GM12878 (cell line): Measurements from ENCODE around the gene TTC23L. TPM values are rescaled to one million over a fixed set of nuclear protein-coding genes. Genes with fewer than 3 reads are reported as not detected.

Experiments
- ATAC-seq: fragments of 200-7000 bp; cut with Tn5 transposase; 3 replicates; pipeline ENCODE4 v1.9.1; 2020; ENCODE audit warnings: mild to moderate bottlenecking, moderate library complexity
- BruUV-seq: library from RNA; stranded (reverse); fragments of 400-500 nt; replicated peaks from 2 replicates; lab custom pipeline; 2021; lab: Mats Ljungman, UMichigan
- CTCF ChIA-PET: fragments of 300-600 bp; sonication (Branson Sonifier 250); formaldehyde crosslinking; extraction: SDS; loops from one replicate; lab custom pipeline; 2021; ENCODE audit warnings: inconsistent platforms; lab: Yijun Ruan, JAX
- POLR2A ChIA-PET: fragments of 350-600 bp; formaldehyde crosslinking; extraction: SDS; loops from one replicate; lab custom pipeline; 2021; ENCODE audit warnings: inconsistent platforms; lab: Charles Lee
- RAD21 ChIA-PET: fragments of 300-600 bp; sonication (Branson Sonifier 250); formaldehyde crosslinking; loops from one replicate; lab custom pipeline; 2023; ENCODE audit warnings: antibody characterized with exemption; ENCODE audit not compliant: unreplicated experiment; lab: Charles Lee
- SMC1A ChIA-PET: fragments of 300-600 bp; sonication (Branson Sonifier 250); formaldehyde crosslinking; loops from one replicate; lab custom pipeline; 2023; ENCODE audit not compliant: unreplicated experiment, uncharacterized antibody; lab: Charles Lee
- DNase-seq: peaks from one replicate; pipeline ENCODE4 v3.0.0-alpha.2; 2011; ENCODE audit warnings: low read depth, low spot score
- FAIRE-seq: peaks from 3 replicates; lab custom pipeline; 2011; peaks lifted over from hg19 to GRCh38; lab: Jason Lieb, UNC
- H2AFZ ChIP-seq: 2 replicates; pipeline ENCODE4 v1.6.0; 2011; ENCODE audit warnings: low read depth, low read length, control low read depth; ENCODE audit not compliant: control insufficient read depth
- H3K27ac ChIP-seq: 2 replicates; pipeline ENCODE4 v1.5.1; 2011; ENCODE audit warnings: control low read depth; ENCODE audit not compliant: control insufficient read depth, insufficient read depth
- H3K27me3 ChIP-seq, 2 experiments: replicated peaks in 1 of 2; 2 replicates each; pipeline versions ENCODE4 v1.6.0 to v1.6.1; 2011; ENCODE audit warnings: low read length in 1 of 2; ENCODE audit not compliant: control insufficient read depth in 2 of 2, insufficient read depth in 2 of 2
- H3K36me3 ChIP-seq, 2 experiments: 2 replicates each; pipeline ENCODE4 v1.5.1; 2011; ENCODE audit warnings: low read length in 1 of 2; ENCODE audit not compliant: control insufficient read depth in 2 of 2, insufficient read depth in 2 of 2
- H3K4me1 ChIP-seq: 2 replicates; pipeline ENCODE4 v1.6.1; 2011; ENCODE audit warnings: mild to moderate bottlenecking, low read length, moderate library complexity, mixed read lengths; ENCODE audit not compliant: control insufficient read depth, insufficient read depth
- H3K4me2 ChIP-seq: 2 replicates; pipeline ENCODE4 v1.6.0; 2011; ENCODE audit warnings: control low read depth; ENCODE audit not compliant: control insufficient read depth, insufficient read depth
- H3K4me3 ChIP-seq: fragments of 200-600 bp; sonication (generic); 2 replicates; pipeline ENCODE4 v1.5.1; 2016
- H3K79me2 ChIP-seq: 2 replicates; pipeline ENCODE4 v1.6.0; 2011; ENCODE audit warnings: low read length; ENCODE audit not compliant: control insufficient read depth, insufficient read depth
- H3K9ac ChIP-seq: 2 replicates; pipeline ENCODE4 v1.8.0; 2011; ENCODE audit warnings: low read length, control low read depth, mixed read lengths; ENCODE audit not compliant: control insufficient read depth, insufficient read depth
- H3K9me3 ChIP-seq: replicated peaks from 3 replicates; pipeline ENCODE4 v1.5.1; 2011; ENCODE audit warnings: mild to moderate bottlenecking, low read length; ENCODE audit not compliant: control insufficient read depth, insufficient read depth
- H4K20me1 ChIP-seq: 2 replicates; pipeline ENCODE4 v1.6.0; 2011; ENCODE audit not compliant: control insufficient read depth, insufficient read depth
- CTCF ChIP-seq, 3 experiments: IDR thresholded peaks in 2 of 3; conservative IDR thresholded peaks in 1 of 3; 2 replicates each; pipeline ENCODE4 v1.5.1; 2011; ENCODE audit warnings: low read depth in 3 of 3, low read length in 3 of 3, mild to moderate bottlenecking in 3 of 3, control low read depth in 2 of 3, moderate library complexity in 2 of 3, inconsistent platforms in 1 of 3, mixed read lengths in 1 of 3; ENCODE audit not compliant: control insufficient read depth in 2 of 3, insufficient read depth in 1 of 3; ENCODE audit errors: extremely low read depth in 1 of 3
- ELK1 ChIP-seq: IDR thresholded peaks from 2 replicates; pipeline ENCODE4 v1.6.1; 2012; ENCODE audit warnings: low read depth, low read length, improper control_type of control experiment
- GATAD2B ChIP-seq: fragments of 450-650 bp; conservative IDR thresholded peaks from 2 replicates; pipeline ENCODE4 v1.6.1; 2017; ENCODE audit warnings: low read depth, mild to moderate bottlenecking, moderate library complexity
- HDAC2 ChIP-seq: fragments of 200-600 bp; sonication (generic); IDR thresholded peaks from 2 replicates; pipeline ENCODE4 v1.6.1; 2017
- JUND ChIP-seq: IDR thresholded peaks from 2 replicates; pipeline ENCODE4 v1.6.1; 2012; ENCODE audit warnings: low read depth, mild to moderate bottlenecking, low read length, improper control_type of control experiment, moderate library complexity
- KLF5 ChIP-seq: fragments of 450-650 bp; IDR thresholded peaks from 2 replicates; pipeline ENCODE4 v1.6.1; 2014; ENCODE audit warnings: mild to moderate bottlenecking; ENCODE audit not compliant: partially characterized antibody
- MTA3 ChIP-seq: IDR thresholded peaks from 2 replicates; pipeline ENCODE4 v1.6.1; 2012; ENCODE audit warnings: low read length, inconsistent platforms, borderline replicate concordance
- MYC ChIP-seq: IDR thresholded peaks from 2 replicates; pipeline ENCODE4 v1.6.1; 2011; ENCODE audit warnings: mild to moderate bottlenecking, low read length, moderate library complexity, inconsistent platforms; ENCODE audit not compliant: insufficient read depth, insufficient replicate concordance, insufficient read length, severe bottlenecking
- NFYB ChIP-seq: IDR thresholded peaks from 2 replicates; pipeline ENCODE4 v1.6.1; 2011; ENCODE audit warnings: low read depth, mild to moderate bottlenecking, low read length, improper control_type of control experiment, moderate library complexity; ENCODE audit not compliant: insufficient read depth
- PBX3 ChIP-seq: IDR thresholded peaks from 2 replicates; pipeline ENCODE4 v1.6.1; 2011; ENCODE audit warnings: mild to moderate bottlenecking, low read depth, low read length, moderate library complexity; ENCODE audit not compliant: insufficient replicate concordance
- STAT3 ChIP-seq: IDR thresholded peaks from 2 replicates; pipeline ENCODE4 v1.6.1; 2011; ENCODE audit warnings: low read depth, low read length, improper control_type of control experiment
- TBL1XR1 ChIP-seq: IDR thresholded peaks from 2 replicates; pipeline ENCODE4 v1.6.1; 2012; ENCODE audit warnings: low read depth, low read length, improper control_type of control experiment
- TCF3 ChIP-seq: IDR thresholded peaks from 2 replicates; pipeline ENCODE4 v1.6.1; 2012; ENCODE audit warnings: low read depth, mild to moderate bottlenecking, low read length, borderline replicate concordance; ENCODE audit not compliant: insufficient read depth
- WGBS: methylation state at CpG from one replicate; pipeline ENCODE4 v1.1.6; 2016; ENCODE audit warnings: low lambda C conversion rate; ENCODE audit not compliant: insufficient replicate concordance, insufficient coverage; ENCODE audit errors: missing lambda C conversion rate; 5-methylcytosine and 5-hydroxymethylcytosine counted together
- in situ Hi-C: fragments of 300-500 bp; cut with MboI; formaldehyde crosslinking; loops from 9 replicates; pipeline ENCODE4 v1.14.3; 2018; ENCODE audit warnings: mixed read lengths
- intact Hi-C: fragments of 100-400 bp; cut with micrococcal nuclease; formaldehyde crosslinking; loops from one replicate; pipeline ENCODE4 v1.14.2; 2022; ENCODE audit not compliant: unreplicated experiment
- polyA plus RNA-seq, 11 experiments: library from polyadenylated mRNA; depleted of rRNA in 4 of 11; unstranded in 6 of 11; stranded (reverse) in 5 of 11; fragments of >200 nt; fragmentation: Nextera tagmentation in 4 of 11; fragmentation: Illumina TruSeq in 1 of 11; extraction: Ambion mirVana in 4 of 11; extraction: Trizol in 1 of 11; gene quantifications; 1 replicate in 1 of 11; 2 replicates in 10 of 11; pipeline versions ENCODE4 v1.2.1 to v1.2.3, GENCODE V29; 2011 to 2016; ENCODE audit warnings: inconsistent platforms in 2 of 11, missing spikeins in 2 of 11, low read depth in 1 of 11
- total RNA-seq, 4 experiments: library from RNA; depleted of rRNA in 3 of 4; stranded (reverse); fragments of >200 nt in 3 of 4; fragmentation: Illumina TruSeq in 1 of 4; extraction: Trizol in 1 of 4; gene quantifications; 2 replicates each; pipeline versions ENCODE4 v1.2.1 to v1.2.3, GENCODE V29; 2013 to 2021

TTC23L gene
- total and polyA plus RNA-seq, 10 of the 15 experiments (the other 5 are each of a cell fraction or from before 2014, with no cell fraction given): 0.09 to 0.34 TPM; not detected in 8

GRCh38 chr5:34894716-34895115, 55.8 kb downstream of the TTC23L start (continued):
- TF ChIP-seq STAT3: no peak
- no peak for TF ChIP-seq PBX3
- TF ChIP-seq ELK1: no peak
- TF ChIP-seq KLF5: no peak
- TF ChIP-seq MYC: no peak
- TF ChIP-seq HDAC2: no peak
- no peak for TF ChIP-seq TCF3
- TF ChIP-seq GATAD2B: no peak
- TF ChIP-seq, all 136 proteins: peak for 0

GRCh38 chr5:34895641-34896419, 56.9 kb downstream of the TTC23L start:
- Histone ChIP-seq H3K4me2 (no peak overlapping the region), H4K20me1 (no peaks in the 10 kb centered on the region), H3K36me3 (no peaks in the 10 kb centered on the region), H3K9me3 (no peaks in the 10 kb centered on the region), H3K79me2 (no peaks in the 10 kb centered on the region), H3K9ac (no peak overlapping the region), H3K4me1 (no peaks in the 10 kb centered on the region), H2AFZ (no peak overlapping the region), H3K27ac (no peak overlapping the region), H3K27me3 (no peaks in the 10 kb centered on the region), H3K4me3 (no peak overlapping the region)
- CTCF ChIA-PET: interaction anchor here (0.5 to 5.7 kb wide), 12 partner anchors 9 to 420 kb away, joined by 3 to 44 read pairs (median 4); no protein-coding TSS in a partner anchor
- RAD21 ChIA-PET: interaction anchor here (1.2 to 1.9 kb wide), 3 partner anchors 373 to 703 kb away, joined by 3 to 8 read pairs (median 6); no protein-coding TSS in a partner anchor
- 89% methylated on average over 2 of the region's 2 CpGs for WGBS
- POLR2A ChIA-PET: no interaction called here
- ATAC-seq: no peak
- no peak for FAIRE-seq
- in situ Hi-C loops (no loop called here), intact Hi-C loops (no loop called here)
- no peak for DNase-seq
- SMC1A ChIA-PET: interaction anchor here (1.0 to 1.7 kb wide), 3 partner anchors 21 to 420 kb away, joined by 3 to 7 read pairs (median 3); no protein-coding TSS in a partner anchor
- no TSS peak for BruUV-seq
- TF ChIP-seq TBL1XR1: no peak
- TF ChIP-seq CTCF (IDR thresholded peaks at IDR 0.05 in 2 of 3, conservative IDR thresholded peaks at IDR 0.05 in 1 of 3; ENCODE audit: control insufficient read depth in 2 of 3, extremely low read depth in 1 of 3, insufficient read depth in 1 of 3, low read depth in 3 of 3, low read length in 3 of 3): no peak
- no peak for TF ChIP-seq NFYB
- TF ChIP-seq JUND: no peak
- no peak for TF ChIP-seq MTA3
